Neuronal stem cell (in vitro differentiated cells): Measurements from ENCODE around the gene CARD10.

Experiments used
- DNase-seq: peaks from one replicate; pipeline ENCODE4 v3.0.0-alpha.2; 2013; ENCODE audit warnings: low spot score
- H2AFZ ChIP-seq: one replicate; pipeline ENCODE4 v1.6.1; 2013; ENCODE audit warnings: mild to moderate bottlenecking, low read length, inconsistent platforms
- H2AK5ac ChIP-seq: 2 replicates; pipeline ENCODE4 v1.6.1; 2013; ENCODE audit warnings: low read depth, mild to moderate bottlenecking, inconsistent platforms, low read length, moderate library complexity, mixed read lengths
- H2BK120ac ChIP-seq: 2 replicates; pipeline ENCODE4 v1.6.1; 2013; ENCODE audit warnings: low read depth, mild to moderate bottlenecking, inconsistent platforms, low read length, moderate library complexity, mixed read lengths
- H2BK12ac ChIP-seq: one replicate; pipeline ENCODE4 v1.6.1; 2013; ENCODE audit warnings: low read length, inconsistent platforms
- H2BK15ac ChIP-seq: 2 replicates; pipeline ENCODE4 v1.6.1; 2013; ENCODE audit warnings: mild to moderate bottlenecking, low read length, inconsistent platforms, mixed read lengths
- H2BK5ac ChIP-seq: one replicate; pipeline ENCODE4 v1.6.1; 2013; ENCODE audit warnings: inconsistent platforms, mild to moderate bottlenecking, low read length, moderate library complexity
- H3K14ac ChIP-seq: one replicate; pipeline ENCODE4 v1.6.1; 2013; ENCODE audit warnings: low read length, inconsistent platforms
- H3K18ac ChIP-seq: 2 replicates; pipeline ENCODE4 v1.6.1; 2013; ENCODE audit warnings: low read length, inconsistent platforms
- H3K23ac ChIP-seq: 2 replicates; pipeline ENCODE4 v1.6.1; 2013; ENCODE audit warnings: low read depth, mild to moderate bottlenecking, mixed read lengths, low read length, inconsistent platforms; ENCODE audit not compliant: poor library complexity
- H3K27ac ChIP-seq: replicated peaks from 3 replicates; pipeline ENCODE4 v1.5.1; 2013; ENCODE audit warnings: low read length, inconsistent platforms
- H3K27me3 ChIP-seq, 3 experiments: 2 replicates each; pipeline ENCODE4 v1.6.1; 2013; ENCODE audit warnings: low read length in 3 of 3, mild to moderate bottlenecking in 2 of 3, inconsistent platforms in 1 of 3, low read depth in 1 of 3, mixed read lengths in 1 of 3, moderate library complexity in 1 of 3; ENCODE audit not compliant: control insufficient read depth in 3 of 3, insufficient read depth in 3 of 3
- H3K36me3 ChIP-seq, 2 donors: replicated peaks in 1 of 2; 2 replicates each; pipeline ENCODE4 v1.6.1; 2013; ENCODE audit warnings: low read length in 2 of 2; ENCODE audit not compliant: control insufficient read depth in 2 of 2, insufficient read depth in 2 of 2
- H3K4ac ChIP-seq: 2 replicates; pipeline ENCODE4 v1.6.1; 2013; ENCODE audit warnings: inconsistent platforms, mild to moderate bottlenecking, low read length, moderate library complexity
- H3K4me1 ChIP-seq, 2 donors: 1 replicate in 1 of 2; 2 replicates in 1 of 2; pipeline ENCODE4 v1.6.1; 2013; ENCODE audit warnings: low read length in 2 of 2, low read depth in 1 of 2; ENCODE audit not compliant: control insufficient read depth in 2 of 2, insufficient read depth in 1 of 2
- H3K4me2 ChIP-seq: one replicate; pipeline ENCODE4 v1.6.1; 2013; ENCODE audit warnings: mild to moderate bottlenecking, low read length, inconsistent platforms; ENCODE audit not compliant: insufficient read depth, poor library complexity, severe bottlenecking
- H3K4me3 ChIP-seq, 2 donors: 2 replicates each; pipeline ENCODE4 v1.5.1; 2013; ENCODE audit warnings: low read length in 2 of 2, mild to moderate bottlenecking in 2 of 2, inconsistent platforms in 1 of 2, moderate library complexity in 1 of 2
- H3K79me1 ChIP-seq: one replicate; pipeline ENCODE4 v1.6.1; 2013; ENCODE audit warnings: low read depth, mild to moderate bottlenecking, inconsistent platforms, low read length, moderate library complexity
- H3K9ac ChIP-seq: one replicate; pipeline ENCODE4 v1.6.1; 2013; ENCODE audit warnings: mild to moderate bottlenecking, low read depth, low read length, inconsistent platforms; ENCODE audit not compliant: poor library complexity
- H3K9me3 ChIP-seq, 2 donors: replicated peaks in 1 of 2; 2 replicates each; pipeline versions ENCODE3 to v1.6.1; 2013; ENCODE audit warnings: low read length in 2 of 2, mild to moderate bottlenecking in 2 of 2, inconsistent platforms in 1 of 2, low read depth in 1 of 2, mixed read lengths in 1 of 2, moderate library complexity in 1 of 2; ENCODE audit not compliant: control insufficient read depth in 2 of 2, insufficient read depth in 1 of 2
- H4K8ac ChIP-seq: one replicate; pipeline ENCODE4 v1.6.1; 2013; ENCODE audit warnings: low read depth, mild to moderate bottlenecking, inconsistent platforms, low read length, moderate library complexity
- H4K91ac ChIP-seq: one replicate; pipeline ENCODE4 v1.6.1; 2013; ENCODE audit warnings: low read length, low read depth, mild to moderate bottlenecking, inconsistent platforms; ENCODE audit not compliant: poor library complexity
- WGBS, 2 donors: extraction: QIAGEN DNeasy Blood & Tissue Kit; methylation state at CpG; one replicate each; pipeline ENCODE4 v1.1.7; 2013; ENCODE audit warnings: missing lambda C conversion rate in 2 of 2, mixed read lengths in 1 of 2; ENCODE audit not compliant: insufficient read length in 2 of 2, insufficient replicate concordance in 1 of 2; ENCODE audit errors: extremely low coverage in 2 of 2; 5-methylcytosine and 5-hydroxymethylcytosine counted together

CARD10 gene

DNA sequence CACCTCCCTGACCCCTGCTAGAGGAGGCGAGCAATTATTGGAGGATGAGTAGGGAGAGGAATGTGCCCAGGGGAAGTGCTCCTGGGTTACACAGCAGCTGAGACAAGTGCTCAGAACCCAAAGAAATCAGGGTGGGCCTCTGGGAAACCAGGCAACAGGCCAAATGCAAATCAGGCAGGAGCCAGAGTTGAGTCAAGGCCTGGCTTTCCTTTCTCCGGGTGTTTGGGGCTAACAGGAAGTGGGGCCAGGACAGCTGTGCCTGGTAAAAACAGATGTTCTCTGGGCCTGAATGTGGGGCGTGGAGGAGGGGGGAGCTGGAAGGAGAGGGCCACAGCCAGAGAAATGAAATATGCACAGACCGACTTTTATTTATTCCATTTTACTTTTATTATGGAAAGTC lies 55.0 kb downstream of the CARD10 start:
- H3K4ac ChIP-seq: no peak overlapping the region
- no peak for DNase-seq
- H3K27ac ChIP-seq: no peak overlapping the region
- no peak overlapping the region for H2BK5ac ChIP-seq
- H3K27me3 ChIP-seq: peaks cover 0 to 29% (median 0%) of the 10 kb centered on the region in 3 experiments
- no peak overlapping the region for H2BK12ac ChIP-seq
- no CpG with 5 or more reads among the region's 4 CpGs for WGBS, 2 donors
- peaks cover 3 to 6% of the 10 kb centered on the region in 2 donors for H3K4me1 ChIP-seq
- no peaks in the 10 kb centered on the region for H3K9me3 ChIP-seq
- no peak overlapping the region for H2AFZ ChIP-seq
- no peaks in the 10 kb centered on the region for H3K36me3 ChIP-seq
- no peak overlapping the region for H2AK5ac ChIP-seq
- no peak overlapping the region for H3K14ac ChIP-seq
- H3K4me2 ChIP-seq: no peak overlapping the region
- no peak overlapping the region for H2BK120ac ChIP-seq
- H3K18ac ChIP-seq: no peak overlapping the region
- no peak overlapping the region for H3K9ac ChIP-seq
- H4K91ac ChIP-seq: no peak overlapping the region
- H3K79me1 ChIP-seq: no peaks in the 10 kb centered on the region
- H3K23ac ChIP-seq: no peak overlapping the region
- no peak overlapping the region for H2BK15ac ChIP-seq
- no peak overlapping the region for H3K4me3 ChIP-seq
- no peak overlapping the region for H4K8ac ChIP-seq

GRCh38 chr22:37462983-37463382 lies 56.2 kb downstream of the CARD10 start:
- no peak overlapping the region for H3K4ac ChIP-seq
- H2AFZ ChIP-seq: no peak overlapping the region
- H3K9ac ChIP-seq: no peak overlapping the region
- no peak overlapping the region for H4K91ac ChIP-seq
- no peak overlapping the region for H3K27ac ChIP-seq
- no peak overlapping the region for H3K18ac ChIP-seq
- H3K14ac ChIP-seq: no peak overlapping the region
- no peaks in the 10 kb centered on the region for H3K36me3 ChIP-seq
- H3K27me3 ChIP-seq: peaks cover 0 to 24% (median 0%) of the 10 kb centered on the region in 3 experiments
- no peaks in the 10 kb centered on the region for H3K79me1 ChIP-seq
- H3K9me3 ChIP-seq: no peaks in the 10 kb centered on the region
- H3K23ac ChIP-seq: no peak overlapping the region
- WGBS, 2 donors: no CpG with 5 or more reads among the region's 5 CpGs
- H2AK5ac ChIP-seq: no peak overlapping the region
- H2BK5ac ChIP-seq: no peak overlapping the region
- peaks cover 3 to 6% of the 10 kb centered on the region in 2 donors for H3K4me1 ChIP-seq
- H3K4me2 ChIP-seq: no peak overlapping the region
- H2BK15ac ChIP-seq: no peak overlapping the region
- no peak overlapping the region for H2BK12ac ChIP-seq
- DNase-seq: peak; percentile 57
- H3K4me3 ChIP-seq: no peak overlapping the region
- no peak overlapping the region for H4K8ac ChIP-seq
- H2BK120ac ChIP-seq: no peak overlapping the region

DNA sequence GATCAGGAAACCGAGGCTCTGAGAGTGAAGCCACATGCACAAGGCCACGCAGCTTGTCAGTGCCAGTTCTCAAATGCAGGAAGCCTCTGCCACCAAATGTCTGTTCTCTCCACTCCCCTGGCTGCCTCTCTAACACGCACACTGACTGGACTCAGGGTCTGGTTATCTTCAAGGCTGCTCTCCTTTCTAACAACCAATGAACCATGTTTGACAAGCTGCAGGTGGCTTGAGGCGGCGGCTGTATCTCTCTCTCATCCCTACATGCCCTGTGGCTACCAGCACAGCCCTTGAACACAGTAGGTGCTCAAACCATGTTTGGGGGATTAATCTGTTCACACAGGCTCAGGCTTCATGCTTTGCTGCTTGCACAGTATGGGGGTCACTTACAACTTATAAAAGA lies 56.8 kb downstream of the CARD10 start:
- H3K36me3 ChIP-seq: no peaks in the 10 kb centered on the region
- no peak overlapping the region for H3K4me2 ChIP-seq
- H2AK5ac ChIP-seq: no peak overlapping the region
- no peak overlapping the region for H2AFZ ChIP-seq
- H3K4ac ChIP-seq: no peak overlapping the region
- WGBS, 2 donors: no CpG with 5 or more reads among the region's 5 CpGs
- no peaks in the 10 kb centered on the region for H3K79me1 ChIP-seq
- H3K9me3 ChIP-seq: no peaks in the 10 kb centered on the region
- no peak overlapping the region for H3K4me3 ChIP-seq
- H3K4me1 ChIP-seq: peaks cover 3 to 4% of the 10 kb centered on the region in 2 donors
- H3K23ac ChIP-seq: no peak overlapping the region
- no peak overlapping the region for H3K9ac ChIP-seq
- no peak overlapping the region for H4K91ac ChIP-seq
- H2BK15ac ChIP-seq: no peak overlapping the region
- H2BK120ac ChIP-seq: no peak overlapping the region
- no peak overlapping the region for H2BK5ac ChIP-seq
- H3K27me3 ChIP-seq: peaks cover 0 to 19% (median 0%) of the 10 kb centered on the region in 3 experiments
- H3K14ac ChIP-seq: no peak overlapping the region
- H3K27ac ChIP-seq: no peak overlapping the region
- H3K18ac ChIP-seq: no peak overlapping the region
- no peak overlapping the region for H4K8ac ChIP-seq
- H2BK12ac ChIP-seq: no peak overlapping the region
- no peak for DNase-seq

GRCh38 chr22:37461961-37462360 lies 57.3 kb downstream of the CARD10 start:
- Histone ChIP-seq H3K4me3 (no peak overlapping the region), H3K23ac (no peak overlapping the region), H3K27me3 (peaks cover 0 to 14% (median 0%) of the 10 kb centered on the region in 3 experiments), H2BK12ac (no peak overlapping the region), H3K14ac (no peak overlapping the region), H3K18ac (no peak overlapping the region), H3K27ac (no peak overlapping the region), H3K36me3 (no peaks in the 10 kb centered on the region), H2BK120ac (no peak overlapping the region), H3K9ac (no peak overlapping the region), H3K79me1 (no peaks in the 10 kb centered on the region), H2BK15ac (no peak overlapping the region), H3K4me2 (no peak overlapping the region), H2BK5ac (no peak overlapping the region), H3K9me3 (no peaks in the 10 kb centered on the region), H3K4ac (no peak overlapping the region), H4K8ac (no peak overlapping the region), H3K4me1 (peaks cover 0 to 3% of the 10 kb centered on the region in 2 donors), H4K91ac (no peak overlapping the region), H2AFZ (no peak overlapping the region), H2AK5ac (no peak overlapping the region)
- no CpG with 5 or more reads among the region's 6 CpGs for WGBS, 2 donors
- no peak for DNase-seq
